Muscle of leg (tissue), 11 donors: ENCODE data around the gene AGBL2. TPM values are rescaled to one million over a fixed set of nuclear protein-coding genes. Genes with fewer than 3 reads are reported as not detected.
"Not testable (repeated sequence)": the region's sequence is repeated elsewhere in the genome, so short reads cannot be mapped to it uniquely, and the experiment has no call there.

Experiments used
- DNase-seq: peaks from one replicate; pipeline ENCODE4 v3.0.0; 2013
- H3K27ac ChIP-seq: one replicate; pipeline ENCODE4 v1.5.1; 2013; ENCODE audit warnings: mild to moderate bottlenecking, low read length, control low read depth
- H3K27me3 ChIP-seq: one replicate; pipeline ENCODE4 v1.6.1; 2013; ENCODE audit warnings: low read length; ENCODE audit not compliant: control insufficient read depth, insufficient read depth
- H3K36me3 ChIP-seq: one replicate; pipeline ENCODE4 v1.6.1; 2013; ENCODE audit warnings: low read length; ENCODE audit not compliant: control insufficient read depth, insufficient read depth
- H3K4me1 ChIP-seq: one replicate; pipeline ENCODE4 v1.6.1; 2013; ENCODE audit warnings: low read length; ENCODE audit not compliant: control insufficient read depth, insufficient read depth
- H3K4me3 ChIP-seq: one replicate; pipeline ENCODE4 v1.5.1; 2013; ENCODE audit warnings: low read length, control low read depth
- H3K9me3 ChIP-seq: replicated peaks from 2 replicates; pipeline ENCODE4 v1.6.1; 2013; ENCODE audit warnings: low read depth, low read length; ENCODE audit not compliant: control insufficient read depth
- WGBS: methylation state at CpG from one replicate; pipeline ENCODE4 v1.1.5; 2013; ENCODE audit warnings: missing lambda C conversion rate; ENCODE audit not compliant: insufficient coverage; 5-methylcytosine and 5-hydroxymethylcytosine counted together
- polyA plus RNA-seq, 8 donors: library from polyadenylated mRNA; unstranded; fragments of 120-200 nt; gene quantifications; one replicate each; pipeline versions ENCODE4 v1.2.1 to v1.2.3, GENCODE V29; 2013; ENCODE audit warnings: inconsistent platforms in 1 of 8, low replicate concordance in 1 of 8; ENCODE audit not compliant: insufficient read length in 8 of 8, insufficient read depth in 1 of 8
- total RNA-seq: library from RNA; stranded (reverse); fragments of 120-200 nt; gene quantifications from one replicate; pipeline ENCODE4 v1.2.4, GENCODE V29; 2013

AGBL2 gene
- total and polyA plus RNA-seq, 9 donors = 0.43 to 1.6 (median 0.95) TPM

- peaks cover 59% of the 10 kb centered on the region for H3K36me3 ChIP-seq
- H3K27me3 ChIP-seq = no peaks in the 10 kb centered on the region
- H3K9me3 ChIP-seq = no peaks in the 10 kb centered on the region
- H3K4me3 ChIP-seq = no peak overlapping the region
- H3K4me1 ChIP-seq = no peaks in the 10 kb centered on the region
- no CpG with 5 or more reads among the region's 3 CpGs for whole genome bisulfite sequencing
- H3K27ac ChIP-seq = no peak overlapping the region
- no peak for DNase-seq
These were observed 10.9 kb upstream of the AGBL2 start for GRCh38 chr11:47726118-47726442.

- Histone ChIP-seq H3K36me3 (peaks cover 62% of the 10 kb centered on the region), H3K27me3 (no peaks in the 10 kb centered on the region), H3K4me1 (no peaks in the 10 kb centered on the region), H3K9me3 (no peaks in the 10 kb centered on the region), H3K4me3 (no peak overlapping the region), H3K27ac (no peak overlapping the region)
- no peak for DNase-seq
- no CpG with 5 or more reads among the region's 3 CpGs for WGBS
These were observed 10.4 kb upstream of the AGBL2 start for GRCh38 chr11:47725442-47726117.

DNA sequence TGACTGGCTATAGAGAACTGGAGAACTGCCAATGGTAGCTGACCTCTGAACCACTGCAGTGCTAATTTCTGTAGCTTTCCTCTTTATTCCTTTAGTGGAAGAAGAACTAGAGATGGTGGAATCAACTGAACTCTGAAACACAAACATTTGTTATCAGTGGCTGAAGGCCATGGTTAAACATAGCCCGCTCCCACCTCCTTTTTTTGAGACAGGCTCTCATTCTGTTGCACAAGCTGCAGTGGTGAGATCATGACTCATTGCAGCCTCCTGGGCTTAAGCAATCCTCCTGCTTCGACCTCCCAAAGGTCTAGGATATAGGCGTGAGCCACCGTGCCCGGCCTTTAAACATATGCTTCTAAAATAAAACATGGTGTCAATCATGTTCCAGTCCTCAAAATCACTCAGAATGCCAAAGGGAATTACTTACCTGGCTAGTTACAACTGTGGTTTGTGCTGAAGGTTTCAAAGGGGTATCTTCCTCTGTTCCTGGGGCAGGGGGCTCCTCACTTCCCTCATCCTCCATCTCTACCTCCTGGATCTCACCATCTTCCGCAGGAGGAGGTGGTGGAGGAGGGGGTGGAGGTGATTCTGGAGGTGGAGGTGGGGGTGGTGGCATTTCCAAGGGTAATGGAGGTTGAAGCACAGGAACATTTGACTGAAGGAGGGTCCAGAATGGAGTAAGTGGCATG lies 9.0 kb upstream of the AGBL2 start:
- Histone ChIP-seq H3K36me3 (peaks cover 64% of the 10 kb centered on the region), H3K27me3 (no peaks in the 10 kb centered on the region), H3K4me3 (no peak overlapping the region), H3K9me3 (no peaks in the 10 kb centered on the region), H3K4me1 (no peaks in the 10 kb centered on the region), H3K27ac (no peak overlapping the region)
- WGBS = 78% methylated on average over 5 of the region's 6 CpGs
- DNase-seq = no peak

- Histone ChIP-seq H3K27ac (no peak overlapping the region), H3K27me3 (no peaks in the 10 kb centered on the region), H3K9me3 (no peaks in the 10 kb centered on the region), H3K4me1 (no peaks in the 10 kb centered on the region), H3K36me3 (peaks cover 62% of the 10 kb centered on the region), H3K4me3 (no peak overlapping the region)
- no peak for DNase-seq
- WGBS = 90% methylated on average over 2 of the region's 3 CpGs
These were observed 7.9 kb upstream of the AGBL2 start for GRCh38 chr11:47723041-47723440.

DNA sequence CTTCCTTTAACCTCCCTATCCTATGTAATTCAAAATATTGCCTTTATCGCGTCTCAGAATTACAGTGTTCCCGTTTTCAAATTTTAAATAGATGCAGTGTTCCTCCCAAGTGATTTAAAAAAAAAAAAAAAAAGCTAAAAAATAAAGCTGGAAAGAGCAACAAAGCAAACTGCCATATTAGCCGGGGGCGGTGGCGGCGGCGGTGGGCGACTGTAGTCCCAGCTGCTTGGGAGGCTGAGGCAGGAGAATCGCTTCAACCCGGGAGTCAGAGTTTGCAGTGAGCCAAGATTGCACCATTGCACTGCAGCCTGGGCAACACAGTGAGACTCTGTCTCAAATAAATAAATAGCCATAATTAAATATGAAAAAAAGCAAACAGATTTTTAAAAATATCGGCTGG lies 5.5 kb upstream of the AGBL2 start:
- Histone ChIP-seq H3K4me3 (no peak overlapping the region), H3K4me1 (no peaks in the 10 kb centered on the region), H3K27me3 (no peaks in the 10 kb centered on the region), H3K27ac (no peak overlapping the region), H3K9me3 (no peaks in the 10 kb centered on the region), H3K36me3 (peaks cover 58% of the 10 kb centered on the region)
- no peak for DNase-seq
- 95% methylated on average over 6 of the region's 12 CpGs for WGBS

DNA sequence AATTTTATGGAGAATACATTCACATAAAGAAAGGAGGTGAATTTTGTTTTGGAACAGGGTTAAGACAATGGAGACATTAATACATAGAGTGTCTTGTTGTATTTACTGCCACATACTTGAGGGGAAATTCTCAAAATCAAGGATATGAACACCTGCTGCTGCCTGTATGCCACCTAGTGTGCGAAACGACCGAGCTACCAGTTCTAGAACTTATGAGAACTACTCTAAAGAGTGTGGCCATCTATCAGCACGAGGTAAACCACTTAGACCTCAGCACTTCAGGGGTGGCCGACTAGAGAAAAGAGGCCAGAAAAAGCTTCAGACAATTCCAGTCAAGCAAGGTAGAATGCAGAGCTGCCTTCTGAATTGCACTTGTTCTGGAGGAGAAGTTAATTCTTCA lies 1.5 kb upstream of the AGBL2 start:
- DNase-seq = no peak
- H3K27ac ChIP-seq = no peak overlapping the region
- H3K4me1 ChIP-seq = peaks cover 4% of the 10 kb centered on the region
- no peaks in the 10 kb centered on the region for H3K27me3 ChIP-seq
- H3K9me3 ChIP-seq = no peaks in the 10 kb centered on the region
- 62% methylated on average over 3 of the region's 5 CpGs for WGBS
- H3K36me3 ChIP-seq = peaks cover 26% of the 10 kb centered on the region
- no peak overlapping the region for H3K4me3 ChIP-seq

GRCh38 chr11:47714554-47715081 lies 551 bp downstream of the AGBL2 start:
- Histone ChIP-seq H3K4me3 (peak overlapping the region; percentile 53), H3K4me1 (peaks cover 4% of the 10 kb centered on the region), H3K27me3 (no peaks in the 10 kb centered on the region), H3K36me3 (peaks cover 11% of the 10 kb centered on the region), H3K9me3 (no peaks in the 10 kb centered on the region), H3K27ac (peak overlapping the region; percentile 52)
- WGBS = 6% methylated on average over 13 of the region's 19 CpGs
- DNase-seq = peak; percentile 32

GRCh38 chr11:47711816-47712215 lies 3.4 kb downstream of the AGBL2 start:
- no CpG with 5 or more reads among the region's 5 CpGs for WGBS
- H3K27me3 ChIP-seq = no peaks in the 10 kb centered on the region
- H3K4me1 ChIP-seq = peaks cover 4% of the 10 kb centered on the region

DNA sequence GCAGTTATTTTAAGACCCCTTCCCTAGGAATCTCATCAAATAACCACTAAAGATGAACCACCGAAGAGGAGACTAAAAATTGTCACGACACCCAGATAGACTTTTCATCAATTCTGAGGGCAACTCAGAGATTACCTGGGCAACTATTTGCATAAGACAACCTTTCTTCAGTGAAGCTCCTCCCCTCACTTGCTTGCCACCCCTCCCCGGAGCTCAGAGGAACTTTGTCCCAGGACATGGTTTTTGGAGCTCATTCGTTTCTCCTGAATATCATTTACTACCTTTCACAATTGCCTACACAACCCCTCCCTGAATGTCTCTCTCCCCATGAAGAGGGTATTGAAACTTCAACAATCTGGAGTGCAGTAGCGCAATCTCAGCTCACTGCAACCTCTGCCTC lies 3.9 kb downstream of the AGBL2 start:
- WGBS = 87% methylated on average over 5 of the region's 5 CpGs
- DNase-seq = no peak
- no peaks in the 10 kb centered on the region for H3K36me3 ChIP-seq
- H3K4me3 ChIP-seq = no peak overlapping the region
- peaks cover 4% of the 10 kb centered on the region for H3K4me1 ChIP-seq
- H3K27me3 ChIP-seq = no peaks in the 10 kb centered on the region
- H3K9me3 ChIP-seq = no peaks in the 10 kb centered on the region
- H3K27ac ChIP-seq = no peak overlapping the region

More at GRCh38 chr11:47711816-47712215, 3.4 kb downstream of the AGBL2 start:
- Histone ChIP-seq H3K27ac (no peak overlapping the region), H3K36me3 (peaks cover 2% of the 10 kb centered on the region), H3K9me3 (no peaks in the 10 kb centered on the region), H3K4me3 (no peak overlapping the region)
- no peak for DNase-seq

DNA sequence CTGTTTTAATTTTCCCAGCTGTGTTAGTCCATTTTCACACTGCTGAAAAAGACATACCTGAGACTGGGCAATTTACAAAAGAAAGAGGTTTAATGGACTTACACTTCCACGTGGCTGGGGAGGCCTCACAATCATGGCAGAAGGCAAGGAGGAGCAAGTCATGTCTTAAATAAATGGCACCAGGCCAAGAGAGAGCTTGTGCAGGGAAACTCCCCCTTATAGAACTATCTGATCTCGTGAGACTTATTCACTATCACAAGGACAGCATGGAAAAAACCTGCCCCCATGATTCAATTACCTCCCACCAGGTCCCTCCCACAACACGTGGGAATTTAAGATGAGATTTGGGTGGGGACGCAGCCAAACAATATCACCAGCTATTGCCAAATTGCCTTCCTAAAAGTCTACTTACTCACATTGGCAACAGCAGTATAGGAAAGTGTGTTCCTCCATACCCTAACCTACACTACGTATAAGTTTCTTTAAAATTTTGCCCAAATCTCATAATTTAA lies 7.8 kb downstream of the AGBL2 start:
- no CpG with 5 or more reads among the region's 5 CpGs for WGBS

More for the DNA sequence above, 7.8 kb downstream of the AGBL2 start:
- H3K9me3 ChIP-seq, DNase-seq, H3K27me3 ChIP-seq, H3K27ac ChIP-seq, H3K4me3 ChIP-seq, H3K36me3 ChIP-seq, H3K4me1 ChIP-seq: not testable (repeated sequence)
